Neuronal stem cell (in vitro differentiated cells): ENCODE results near the gene LTN1.

Experiments used
- DNase-seq: peaks from one replicate; pipeline ENCODE4 v3.0.0-alpha.2; 2013; ENCODE audit warnings: low spot score
- H2AFZ ChIP-seq: one replicate; pipeline ENCODE4 v1.6.1; 2013; ENCODE audit warnings: mild to moderate bottlenecking, low read length, inconsistent platforms
- H2AK5ac ChIP-seq: 2 replicates; pipeline ENCODE4 v1.6.1; 2013; ENCODE audit warnings: low read depth, mild to moderate bottlenecking, inconsistent platforms, low read length, moderate library complexity, mixed read lengths
- H2BK120ac ChIP-seq: 2 replicates; pipeline ENCODE4 v1.6.1; 2013; ENCODE audit warnings: low read depth, mild to moderate bottlenecking, inconsistent platforms, low read length, moderate library complexity, mixed read lengths
- H2BK12ac ChIP-seq: one replicate; pipeline ENCODE4 v1.6.1; 2013; ENCODE audit warnings: low read length, inconsistent platforms
- H2BK15ac ChIP-seq: 2 replicates; pipeline ENCODE4 v1.6.1; 2013; ENCODE audit warnings: mild to moderate bottlenecking, low read length, inconsistent platforms, mixed read lengths
- H2BK5ac ChIP-seq: one replicate; pipeline ENCODE4 v1.6.1; 2013; ENCODE audit warnings: inconsistent platforms, mild to moderate bottlenecking, low read length, moderate library complexity
- H3K14ac ChIP-seq: one replicate; pipeline ENCODE4 v1.6.1; 2013; ENCODE audit warnings: low read length, inconsistent platforms
- H3K18ac ChIP-seq: 2 replicates; pipeline ENCODE4 v1.6.1; 2013; ENCODE audit warnings: low read length, inconsistent platforms
- H3K23ac ChIP-seq: 2 replicates; pipeline ENCODE4 v1.6.1; 2013; ENCODE audit warnings: low read depth, mild to moderate bottlenecking, mixed read lengths, low read length, inconsistent platforms; ENCODE audit not compliant: poor library complexity
- H3K27ac ChIP-seq: replicated peaks from 3 replicates; pipeline ENCODE4 v1.5.1; 2013; ENCODE audit warnings: low read length, inconsistent platforms
- H3K27me3 ChIP-seq, 3 experiments: 2 replicates each; pipeline ENCODE4 v1.6.1; 2013; ENCODE audit warnings: low read length in 3 of 3, mild to moderate bottlenecking in 2 of 3, inconsistent platforms in 1 of 3, low read depth in 1 of 3, mixed read lengths in 1 of 3, moderate library complexity in 1 of 3; ENCODE audit not compliant: control insufficient read depth in 3 of 3, insufficient read depth in 3 of 3
- H3K36me3 ChIP-seq, 2 donors: replicated peaks in 1 of 2; 2 replicates each; pipeline ENCODE4 v1.6.1; 2013; ENCODE audit warnings: low read length in 2 of 2; ENCODE audit not compliant: control insufficient read depth in 2 of 2, insufficient read depth in 2 of 2
- H3K4ac ChIP-seq: 2 replicates; pipeline ENCODE4 v1.6.1; 2013; ENCODE audit warnings: inconsistent platforms, mild to moderate bottlenecking, low read length, moderate library complexity
- H3K4me1 ChIP-seq, 2 donors: 1 replicate in 1 of 2; 2 replicates in 1 of 2; pipeline ENCODE4 v1.6.1; 2013; ENCODE audit warnings: low read length in 2 of 2, low read depth in 1 of 2; ENCODE audit not compliant: control insufficient read depth in 2 of 2, insufficient read depth in 1 of 2
- H3K4me2 ChIP-seq: one replicate; pipeline ENCODE4 v1.6.1; 2013; ENCODE audit warnings: mild to moderate bottlenecking, low read length, inconsistent platforms; ENCODE audit not compliant: insufficient read depth, poor library complexity, severe bottlenecking
- H3K4me3 ChIP-seq, 2 donors: 2 replicates each; pipeline ENCODE4 v1.5.1; 2013; ENCODE audit warnings: low read length in 2 of 2, mild to moderate bottlenecking in 2 of 2, inconsistent platforms in 1 of 2, moderate library complexity in 1 of 2
- H3K79me1 ChIP-seq: one replicate; pipeline ENCODE4 v1.6.1; 2013; ENCODE audit warnings: low read depth, mild to moderate bottlenecking, inconsistent platforms, low read length, moderate library complexity
- H3K9ac ChIP-seq: one replicate; pipeline ENCODE4 v1.6.1; 2013; ENCODE audit warnings: mild to moderate bottlenecking, low read depth, low read length, inconsistent platforms; ENCODE audit not compliant: poor library complexity
- H3K9me3 ChIP-seq, 2 donors: replicated peaks in 1 of 2; 2 replicates each; pipeline versions ENCODE3 to v1.6.1; 2013; ENCODE audit warnings: low read length in 2 of 2, mild to moderate bottlenecking in 2 of 2, inconsistent platforms in 1 of 2, low read depth in 1 of 2, mixed read lengths in 1 of 2, moderate library complexity in 1 of 2; ENCODE audit not compliant: control insufficient read depth in 2 of 2, insufficient read depth in 1 of 2
- H4K8ac ChIP-seq: one replicate; pipeline ENCODE4 v1.6.1; 2013; ENCODE audit warnings: low read depth, mild to moderate bottlenecking, inconsistent platforms, low read length, moderate library complexity
- H4K91ac ChIP-seq: one replicate; pipeline ENCODE4 v1.6.1; 2013; ENCODE audit warnings: low read length, low read depth, mild to moderate bottlenecking, inconsistent platforms; ENCODE audit not compliant: poor library complexity
- WGBS, 2 donors: extraction: QIAGEN DNeasy Blood & Tissue Kit; methylation state at CpG; one replicate each; pipeline ENCODE4 v1.1.7; 2013; ENCODE audit warnings: missing lambda C conversion rate in 2 of 2, mixed read lengths in 1 of 2; ENCODE audit not compliant: insufficient read length in 2 of 2, insufficient replicate concordance in 1 of 2; ENCODE audit errors: extremely low coverage in 2 of 2; 5-methylcytosine and 5-hydroxymethylcytosine counted together

The LTN1 gene

DNA sequence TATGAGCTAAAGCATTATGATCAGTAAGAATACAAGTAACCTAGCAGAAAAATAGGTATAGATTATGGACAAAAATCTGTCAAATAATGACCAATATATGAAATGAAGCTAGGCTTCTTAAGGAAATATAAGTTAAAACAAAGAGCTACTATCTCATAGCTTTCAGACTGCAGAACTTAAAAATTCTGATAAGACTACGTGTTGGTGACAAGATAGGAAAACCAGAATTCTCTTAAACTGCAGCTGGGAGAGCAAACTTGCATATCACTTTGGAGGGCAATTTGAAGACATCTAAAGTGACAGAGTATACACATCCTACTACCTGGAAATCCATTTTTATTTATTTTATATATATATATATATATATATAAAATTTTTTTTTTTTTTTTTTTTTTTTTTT lies 65.5 kb downstream of the LTN1 start:
- Histone ChIP-seq H3K14ac (no peak overlapping the region), H3K27ac (no peak overlapping the region), H2AK5ac (no peak overlapping the region), H3K79me1 (no peaks in the 10 kb centered on the region), H3K18ac (no peak overlapping the region), H2BK15ac (no peak overlapping the region), H2BK5ac (no peak overlapping the region), H2AFZ (no peak overlapping the region), H3K4me1 (peaks cover 0 to 3% of the 10 kb centered on the region in 2 donors), H3K9me3 (no peaks in the 10 kb centered on the region), H4K91ac (no peak overlapping the region), H3K4ac (no peak overlapping the region), H2BK120ac (no peak overlapping the region), H3K36me3 (peaks cover 0 to 42% of the 10 kb centered on the region in 2 donors), H3K27me3 (no peaks in the 10 kb centered on the region), H3K9ac (no peak overlapping the region), H2BK12ac (no peak overlapping the region), H3K4me3 (no peak overlapping the region), H3K4me2 (no peak overlapping the region), H3K23ac (no peak overlapping the region), H4K8ac (no peak overlapping the region)
- DNase-seq, result no peak
- no CpG with 5 or more reads among the region's 1 CpG for WGBS, 2 donors

DNA sequence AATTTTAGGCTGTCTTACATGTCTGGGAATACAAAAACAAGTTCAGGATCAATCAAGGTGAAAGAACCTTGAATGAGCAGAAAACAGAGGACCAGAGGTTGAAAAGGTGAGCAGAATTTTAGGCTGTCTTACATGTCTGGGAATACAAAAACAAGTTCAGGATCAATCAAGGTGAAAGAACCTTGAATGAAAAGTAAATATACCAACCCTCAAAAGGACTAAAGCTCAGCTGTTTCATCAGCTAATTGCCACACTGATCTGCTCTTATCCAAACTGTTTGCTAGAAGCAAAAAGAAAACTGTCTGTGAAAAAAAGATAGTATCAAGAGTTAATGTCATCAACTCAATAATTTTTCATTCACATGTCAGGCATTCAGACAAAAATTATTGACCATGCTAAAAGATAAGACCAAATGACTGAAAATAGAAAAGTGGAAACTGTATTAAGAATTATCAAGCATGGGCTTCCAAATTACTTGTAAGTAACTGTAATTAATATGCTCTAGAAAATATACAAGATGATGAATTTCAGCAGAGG lies 69.2 kb downstream of the LTN1 start:
- no peak for DNase-seq
- no peak overlapping the region for H3K23ac ChIP-seq
- H2BK120ac ChIP-seq, result no peak overlapping the region
- no peak overlapping the region for H2BK15ac ChIP-seq
- H3K79me1 ChIP-seq, result no peaks in the 10 kb centered on the region
- H4K8ac ChIP-seq, result no peak overlapping the region
- H3K4me3 ChIP-seq, result no peak overlapping the region
- H3K4me2 ChIP-seq, result no peak overlapping the region
- no peak overlapping the region for H2BK12ac ChIP-seq
- H3K4ac ChIP-seq, result no peak overlapping the region
- no peak overlapping the region for H4K91ac ChIP-seq
- peaks cover 0 to 3% of the 10 kb centered on the region in 2 donors for H3K4me1 ChIP-seq
- H3K14ac ChIP-seq, result no peak overlapping the region
- H3K18ac ChIP-seq, result no peak overlapping the region
- H3K27ac ChIP-seq, result no peak overlapping the region
- H3K9me3 ChIP-seq, result no peaks in the 10 kb centered on the region
- peaks cover 0 to 13% of the 10 kb centered on the region in 2 donors for H3K36me3 ChIP-seq
- no peak overlapping the region for H2BK5ac ChIP-seq
- no peak overlapping the region for H2AFZ ChIP-seq
- H3K27me3 ChIP-seq, result no peaks in the 10 kb centered on the region
- H3K9ac ChIP-seq, result no peak overlapping the region
- H2AK5ac ChIP-seq, result no peak overlapping the region

DNA sequence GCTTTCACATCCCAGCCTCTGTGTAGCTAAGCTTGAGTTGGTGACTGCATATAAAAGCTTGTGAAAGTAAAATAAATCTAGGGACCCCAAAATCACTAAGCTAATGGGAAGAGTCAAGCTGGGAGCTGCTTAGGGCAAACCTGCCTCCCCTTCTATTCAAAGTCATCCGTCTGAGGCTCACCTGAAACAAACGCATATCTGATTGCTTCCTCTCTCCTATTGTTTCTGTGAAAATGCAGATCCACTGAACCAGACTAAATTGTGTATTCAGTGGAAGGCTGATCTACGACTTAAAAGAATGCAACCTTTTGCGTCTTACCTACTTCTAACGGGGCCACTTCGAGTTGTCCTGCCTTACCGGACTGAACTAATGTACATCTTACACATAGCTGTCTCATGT lies 70.3 kb downstream of the LTN1 start:
- Histone ChIP-seq H3K36me3 (peaks cover 0 to 3% of the 10 kb centered on the region in 2 donors), H3K27me3 (no peaks in the 10 kb centered on the region), H4K91ac (no peak overlapping the region), H3K4ac (no peak overlapping the region), H3K79me1 (no peaks in the 10 kb centered on the region), H3K4me3 (no peak overlapping the region), H4K8ac (no peak overlapping the region), H3K9ac (no peak overlapping the region), H3K23ac (no peak overlapping the region), H2AK5ac (no peak overlapping the region), H2BK15ac (no peak overlapping the region), H3K18ac (no peak overlapping the region), H3K4me2 (no peak overlapping the region), H2AFZ (no peak overlapping the region), H2BK120ac (no peak overlapping the region), H2BK12ac (no peak overlapping the region), H3K27ac (no peak overlapping the region), H3K9me3 (no peaks in the 10 kb centered on the region), H2BK5ac (no peak overlapping the region), H3K4me1 (peaks cover 0 to 3% of the 10 kb centered on the region in 2 donors), H3K14ac (no peak overlapping the region)
- WGBS, 2 donors, result no CpG with 5 or more reads among the region's 7 CpGs
- DNase-seq, result no peak

DNA sequence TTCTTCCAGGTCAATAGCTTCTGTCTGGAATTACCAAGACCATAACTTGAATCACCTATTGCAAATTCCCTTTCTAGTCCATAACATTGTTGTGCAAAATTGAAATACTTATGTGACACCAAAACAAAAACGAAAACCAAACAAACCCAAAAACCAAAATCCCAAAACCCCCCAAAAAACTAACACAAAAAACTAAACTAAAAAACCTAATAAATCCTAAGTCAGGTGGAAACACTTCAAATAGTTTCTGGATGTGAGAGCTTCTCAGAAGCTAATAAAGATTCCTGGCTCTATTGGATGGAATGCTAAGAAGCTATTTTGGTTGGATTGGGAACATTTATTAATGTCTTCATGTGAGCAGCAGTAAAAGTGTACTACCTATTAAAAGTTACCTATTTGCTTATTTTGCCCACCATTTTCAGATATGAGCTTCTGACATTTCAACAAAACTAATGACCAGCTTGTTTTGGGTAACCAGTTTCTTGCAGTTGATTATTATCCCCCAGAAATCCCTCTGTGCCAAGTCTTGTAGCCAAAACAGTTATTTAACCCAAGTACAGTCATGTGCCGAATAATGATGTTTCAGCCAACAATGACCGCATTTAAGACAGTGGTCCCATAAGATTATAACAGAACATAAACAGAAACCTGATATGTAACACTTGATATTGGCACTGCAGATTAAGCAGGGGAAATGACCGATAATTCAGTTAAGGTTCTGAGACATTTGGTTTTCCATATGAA lies 76.4 kb downstream of the LTN1 start:
- H3K9ac ChIP-seq, result no peak overlapping the region
- H3K79me1 ChIP-seq, result no peaks in the 10 kb centered on the region
- no peaks in the 10 kb centered on the region for H3K9me3 ChIP-seq
- 100% methylated on average over 1 of the region's 4 CpGs for WGBS, 2 donors
- no peak overlapping the region for H3K27ac ChIP-seq
- DNase-seq, result no peak
- H3K4me3 ChIP-seq, result no peak overlapping the region
- H3K4me1 ChIP-seq, result no peaks in the 10 kb centered on the region
- H2BK12ac ChIP-seq, result no peak overlapping the region
- no peak overlapping the region for H2BK15ac ChIP-seq
- H2AK5ac ChIP-seq, result no peak overlapping the region
- no peak overlapping the region for H4K8ac ChIP-seq
- H4K91ac ChIP-seq, result no peak overlapping the region
- no peak overlapping the region for H2BK5ac ChIP-seq
- no peak overlapping the region for H3K4me2 ChIP-seq
- H3K14ac ChIP-seq, result no peak overlapping the region
- H3K27me3 ChIP-seq, result no peaks in the 10 kb centered on the region
- H3K23ac ChIP-seq, result no peak overlapping the region
- H2BK120ac ChIP-seq, result no peak overlapping the region
- no peak overlapping the region for H3K18ac ChIP-seq
- H3K4ac ChIP-seq, result no peak overlapping the region
- no peaks in the 10 kb centered on the region for H3K36me3 ChIP-seq
- H2AFZ ChIP-seq, result no peak overlapping the region
